Neural cell (in vitro differentiated cells): ENCODE results near the gene POU2F3. TPM values are rescaled to one million over a fixed set of nuclear protein-coding genes. Genes with fewer than 3 reads are reported as not detected.

Source experiments
- H2AFZ ChIP-seq: fragments of 200-600, 300-800 bp; sonication (generic), shearing (Covaris generic); 2 replicates; pipeline ENCODE4 v1.6.0; 2014; ENCODE audit warnings: low read depth, mild to moderate bottlenecking, antibody characterized with exemption, low read length, moderate library complexity
- H3F3A ChIP-seq: fragments of 200-600 bp; shearing (Covaris generic); 2 replicates; pipeline ENCODE4 v1.6.1; 2016; ENCODE audit warnings: mild to moderate bottlenecking, moderate library complexity, mixed read lengths, antibody characterized with exemption, low read length; ENCODE audit not compliant: insufficient read depth, poor library complexity, severe bottlenecking
- H3K27ac ChIP-seq: fragments of 200-600, 300-800 bp; sonication (generic), shearing (Covaris generic); 2 replicates; pipeline ENCODE4 v1.5.1; 2014; ENCODE audit warnings: mild to moderate bottlenecking, low read length, moderate library complexity
- H3K27me3 ChIP-seq: fragments of 300-800, 200-600 bp; sonication (generic), shearing (Covaris generic); 2 replicates; pipeline ENCODE4 v1.6.0; 2014; ENCODE audit warnings: mild to moderate bottlenecking, low read depth, low read length, moderate library complexity; ENCODE audit not compliant: insufficient read depth
- H3K36me3 ChIP-seq: fragments of 300-800, 200-600 bp; sonication (generic), shearing (Covaris generic); 2 replicates; pipeline ENCODE4 v1.5.1; 2014; ENCODE audit warnings: mild to moderate bottlenecking, antibody characterized with exemption, low read length, moderate library complexity; ENCODE audit not compliant: insufficient read depth
- H3K4me2 ChIP-seq: fragments of 300-800, 200-600 bp; sonication (generic), shearing (Covaris generic); 2 replicates; pipeline ENCODE4 v1.6.0; 2014; ENCODE audit warnings: mild to moderate bottlenecking, low read length
- H3K4me3 ChIP-seq: fragments of 300-800, 200-600 bp; sonication (generic), shearing (Covaris generic); 2 replicates; pipeline ENCODE4 v1.5.1; 2014; ENCODE audit warnings: mild to moderate bottlenecking, low read length, moderate library complexity
- H3K79me2 ChIP-seq: fragments of 200-600 bp; shearing (Covaris generic); replicated peaks from 2 replicates; pipeline ENCODE4 v1.6.0; 2014; ENCODE audit warnings: mild to moderate bottlenecking, low read length, moderate library complexity; ENCODE audit not compliant: insufficient read depth
- H3K9ac ChIP-seq: fragments of 300-800, 200-600 bp; sonication (generic), shearing (Covaris generic); 2 replicates; pipeline ENCODE4 v1.6.1; 2016; ENCODE audit warnings: mild to moderate bottlenecking, low read length, mixed read lengths
- H3K9me2 ChIP-seq: fragments of 200-600 bp; shearing (Covaris generic); 2 replicates; pipeline ENCODE4 v1.6.1; 2016; ENCODE audit warnings: mild to moderate bottlenecking, low read length, mixed read lengths; ENCODE audit not compliant: insufficient read depth
- H3K9me3 ChIP-seq: fragments of 200-600, 300-800 bp; sonication (generic), shearing (Covaris generic); 2 replicates; pipeline ENCODE4 v1.6.1; 2016; ENCODE audit warnings: mild to moderate bottlenecking, mixed run types, low read length, moderate library complexity, mixed read lengths
- H4K20me1 ChIP-seq: fragments of 200-600 bp; shearing (Covaris generic); 2 replicates; pipeline ENCODE4 v1.6.1; 2016; ENCODE audit warnings: mild to moderate bottlenecking, mixed run types; ENCODE audit not compliant: insufficient read depth
- CTCF ChIP-seq: fragments of 450-650 bp; IDR thresholded peaks from 2 replicates; pipeline ENCODE4 v1.5.1; 2014; ENCODE audit warnings: antibody characterized with exemption, mild to moderate bottlenecking, moderate library complexity; ENCODE audit not compliant: poor library complexity, severe bottlenecking
- EP300 ChIP-seq: fragments of 450-650 bp; conservative IDR thresholded peaks from 2 replicates; pipeline ENCODE4 v1.6.1; 2014; ENCODE audit warnings: antibody characterized with exemption, mild to moderate bottlenecking, moderate library complexity; ENCODE audit not compliant: poor library complexity, severe bottlenecking
- EZH2 ChIP-seq: fragments of 200-600, 300-800 bp; shearing (Covaris generic), sonication (generic); IDR thresholded peaks from 2 replicates; pipeline ENCODE4 v1.6.1; 2014; ENCODE audit warnings: antibody characterized with exemption, low read length, borderline replicate concordance, mild to moderate bottlenecking; ENCODE audit not compliant: insufficient read depth, poor library complexity, severe bottlenecking
- MXI1 ChIP-seq: fragments of 450-650 bp; conservative IDR thresholded peaks from 2 replicates; pipeline ENCODE4 v1.6.1; 2014; ENCODE audit warnings: antibody characterized with exemption, mild to moderate bottlenecking; ENCODE audit not compliant: poor library complexity, severe bottlenecking
- POLR2AphosphoS5 ChIP-seq: IDR thresholded peaks from 2 replicates; pipeline ENCODE4 v1.6.1; 2012
- RAD21 ChIP-seq: fragments of 450-650 bp; conservative IDR thresholded peaks from 2 replicates; pipeline ENCODE4 v1.6.1; 2014; ENCODE audit warnings: antibody characterized with exemption, mild to moderate bottlenecking, moderate library complexity
- REST ChIP-seq: IDR thresholded peaks from 2 replicates; pipeline ENCODE4 v1.6.1; 2012; ENCODE audit warnings: borderline replicate concordance
- SMC3 ChIP-seq: fragments of 450-650 bp; conservative IDR thresholded peaks from 2 replicates; pipeline ENCODE4 v1.6.1; 2014; ENCODE audit warnings: antibody characterized with exemption, mild to moderate bottlenecking, moderate library complexity; ENCODE audit not compliant: poor library complexity
- TAF1 ChIP-seq: IDR thresholded peaks from 2 replicates; pipeline ENCODE4 v1.6.1; 2012; ENCODE audit warnings: low read depth
- polyA plus RNA-seq: library from polyadenylated mRNA; depleted of rRNA; stranded (reverse); fragments of >200 nt; gene quantifications from 2 replicates; pipeline ENCODE4 v1.2.3, GENCODE V29; 2014

Gene POU2F3
- polyA plus RNA-seq, 1 donor from 2014 or later, result not detected

- Histone ChIP-seq H3K4me3 (no peak overlapping the region), H3K79me2 (no peaks in the 10 kb centered on the region), H3K36me3 (no peaks in the 10 kb centered on the region), H3K9me3 (no peaks in the 10 kb centered on the region), H3K9me2 (no peaks in the 10 kb centered on the region), H3K9ac (no peak overlapping the region), H3K27me3 (no peaks in the 10 kb centered on the region), H3K27ac (no peak overlapping the region), H3F3A (no peaks in the 10 kb centered on the region), H3K4me2 (no peak overlapping the region), H4K20me1 (no peaks in the 10 kb centered on the region), H2AFZ (no peak overlapping the region)
- TF ChIP-seq RAD21 (no peak), TAF1 (no peak), CTCF (no peak), REST (no peak), EZH2 (no peak), POLR2AphosphoS5 (no peak), SMC3 (no peak), EP300 (no peak), MXI1 (no peak)
Observed at GRCh38 chr11:120280600-120281051, 40.7 kb downstream of the POU2F3 start.

GRCh38 chr11:120281143-120281795, 41.3 kb downstream of the POU2F3 start:
- H3K27me3 ChIP-seq, result no peaks in the 10 kb centered on the region
- H3K4me2 ChIP-seq, result no peak overlapping the region
- no peak for TF ChIP-seq EZH2
- no peak for TF ChIP-seq SMC3
- no peak for TF ChIP-seq CTCF
- no peak for TF ChIP-seq TAF1
- no peak for TF ChIP-seq EP300
- TF ChIP-seq REST, result no peak
- no peak for TF ChIP-seq MXI1
- TF ChIP-seq RAD21, result no peak
- TF ChIP-seq POLR2AphosphoS5, result no peak
- H3K9ac ChIP-seq, result no peak overlapping the region
- H3K36me3 ChIP-seq, result no peaks in the 10 kb centered on the region
- no peak overlapping the region for H3K4me3 ChIP-seq
- H3K27ac ChIP-seq, result no peak overlapping the region
- H3K9me2 ChIP-seq, result no peaks in the 10 kb centered on the region
- no peaks in the 10 kb centered on the region for H3F3A ChIP-seq
- no peaks in the 10 kb centered on the region for H3K79me2 ChIP-seq
- no peaks in the 10 kb centered on the region for H3K9me3 ChIP-seq
- H4K20me1 ChIP-seq, result no peaks in the 10 kb centered on the region
- H2AFZ ChIP-seq, result no peak overlapping the region
